ENCODE measurements around the gene LUZP2.
A peak's percentile ranks its signal among the peaks of the same experiment; 100 is the strongest.

Gene LUZP2

GRCh38 chr11:24678703-24679348, 182.0 kb downstream of the LUZP2 start:
- peaks cover 28% of the 10 kb centered on the region for H3K4me1 ChIP-seq (ENCODE audit: control insufficient read depth, insufficient read depth, low read length)
- no peak overlapping the region for H3K4me3 ChIP-seq (ENCODE audit: low read depth, low read length)
- H3K27ac ChIP-seq (ENCODE audit: low read depth, low read length), result peak overlapping the region; percentile 29
- no peaks in the 10 kb centered on the region for H3K36me3 ChIP-seq (ENCODE audit: control insufficient read depth, insufficient read depth, low read length)
- H3K27me3 ChIP-seq (ENCODE audit: control insufficient read depth, insufficient read depth, low read length), result no peaks in the 10 kb centered on the region
- H3K9ac ChIP-seq (ENCODE audit: low read depth, low read length), result no peak overlapping the region
- no peaks in the 10 kb centered on the region for H3K9me3 ChIP-seq (ENCODE audit: control insufficient read depth, insufficient read depth, low read length)

GRCh38 chr11:24679821-24680351, 183.0 kb downstream of the LUZP2 start:
- peak overlapping the region; percentile 93 for H3K27ac ChIP-seq (ENCODE audit: low read depth, low read length)
- H3K4me3 ChIP-seq (ENCODE audit: low read depth, low read length), result no peak overlapping the region

GRCh38 chr11:24683583-24683982, 186.7 kb downstream of the LUZP2 start:
- peaks cover 40% of the 10 kb centered on the region for H3K4me1 ChIP-seq (ENCODE audit: control insufficient read depth, insufficient read depth, low read length)
- H3K27me3 ChIP-seq (ENCODE audit: control insufficient read depth, insufficient read depth, low read length), result no peaks in the 10 kb centered on the region
- H3K9ac ChIP-seq (ENCODE audit: low read depth, low read length), result no peak overlapping the region
- H3K36me3 ChIP-seq (ENCODE audit: control insufficient read depth, insufficient read depth, low read length), result no peaks in the 10 kb centered on the region
- H3K9me3 ChIP-seq (ENCODE audit: control insufficient read depth, insufficient read depth, low read length), result no peaks in the 10 kb centered on the region
- no peak overlapping the region for H3K27ac ChIP-seq (ENCODE audit: low read depth, low read length)
- H3K4me3 ChIP-seq (ENCODE audit: low read depth, low read length), result no peak overlapping the region

More at GRCh38 chr11:24679821-24680351, 183.0 kb downstream of the LUZP2 start:
- no peak overlapping the region for H3K9ac ChIP-seq (ENCODE audit: low read depth, low read length)
- H3K27me3 ChIP-seq (ENCODE audit: control insufficient read depth, insufficient read depth, low read length), result no peaks in the 10 kb centered on the region
- no peaks in the 10 kb centered on the region for H3K9me3 ChIP-seq (ENCODE audit: control insufficient read depth, insufficient read depth, low read length)
- no peaks in the 10 kb centered on the region for H3K36me3 ChIP-seq (ENCODE audit: control insufficient read depth, insufficient read depth, low read length)
- H3K4me1 ChIP-seq (ENCODE audit: control insufficient read depth, insufficient read depth, low read length), result peaks cover 31% of the 10 kb centered on the region

GRCh38 chr11:24685821-24686220, 189.0 kb downstream of the LUZP2 start:
- no peak overlapping the region for H3K27ac ChIP-seq (ENCODE audit: low read depth, low read length)

GRCh38 chr11:24687531-24688147, 190.8 kb downstream of the LUZP2 start:
- Histone ChIP-seq H3K36me3 (ENCODE audit: control insufficient read depth, insufficient read depth, low read length) (no peaks in the 10 kb centered on the region), H3K4me1 (ENCODE audit: control insufficient read depth, insufficient read depth, low read length) (peaks cover 28% of the 10 kb centered on the region), H3K4me3 (ENCODE audit: low read depth, low read length) (no peak overlapping the region), H3K27me3 (ENCODE audit: control insufficient read depth, insufficient read depth, low read length) (no peaks in the 10 kb centered on the region), H3K9ac (ENCODE audit: low read depth, low read length) (no peak overlapping the region), H3K9me3 (ENCODE audit: control insufficient read depth, insufficient read depth, low read length) (no peaks in the 10 kb centered on the region), H3K27ac (ENCODE audit: low read depth, low read length) (no peak overlapping the region)

More at GRCh38 chr11:24685821-24686220, 189.0 kb downstream of the LUZP2 start:
- Histone ChIP-seq H3K36me3 (ENCODE audit: control insufficient read depth, insufficient read depth, low read length) (no peaks in the 10 kb centered on the region), H3K4me3 (ENCODE audit: low read depth, low read length) (no peak overlapping the region), H3K9me3 (ENCODE audit: control insufficient read depth, insufficient read depth, low read length) (no peaks in the 10 kb centered on the region), H3K9ac (ENCODE audit: low read depth, low read length) (no peak overlapping the region), H3K27me3 (ENCODE audit: control insufficient read depth, insufficient read depth, low read length) (no peaks in the 10 kb centered on the region), H3K4me1 (ENCODE audit: control insufficient read depth, insufficient read depth, low read length) (peaks cover 30% of the 10 kb centered on the region)

GRCh38 chr11:24688981-24689380, 192.1 kb downstream of the LUZP2 start:
- peaks cover 28% of the 10 kb centered on the region for H3K4me1 ChIP-seq (ENCODE audit: control insufficient read depth, insufficient read depth, low read length)
- no peak overlapping the region for H3K9ac ChIP-seq (ENCODE audit: low read depth, low read length)
- H3K4me3 ChIP-seq (ENCODE audit: low read depth, low read length), result no peak overlapping the region
- H3K9me3 ChIP-seq (ENCODE audit: control insufficient read depth, insufficient read depth, low read length), result no peaks in the 10 kb centered on the region
- no peak overlapping the region for H3K27ac ChIP-seq (ENCODE audit: low read depth, low read length)
- no peaks in the 10 kb centered on the region for H3K27me3 ChIP-seq (ENCODE audit: control insufficient read depth, insufficient read depth, low read length)
- no peaks in the 10 kb centered on the region for H3K36me3 ChIP-seq (ENCODE audit: control insufficient read depth, insufficient read depth, low read length)

- H3K27me3 ChIP-seq (ENCODE audit: control insufficient read depth, insufficient read depth, low read length), result no peaks in the 10 kb centered on the region
- H3K4me3 ChIP-seq (ENCODE audit: low read depth, low read length), result no peak overlapping the region
- no peak overlapping the region for H3K9ac ChIP-seq (ENCODE audit: low read depth, low read length)
- H3K9me3 ChIP-seq (ENCODE audit: control insufficient read depth, insufficient read depth, low read length), result no peaks in the 10 kb centered on the region
- no peaks in the 10 kb centered on the region for H3K4me1 ChIP-seq (ENCODE audit: control insufficient read depth, insufficient read depth, low read length)
- H3K27ac ChIP-seq (ENCODE audit: low read depth, low read length), result no peak overlapping the region
- no peaks in the 10 kb centered on the region for H3K36me3 ChIP-seq (ENCODE audit: control insufficient read depth, insufficient read depth, low read length)
These were observed 200.8 kb downstream of the LUZP2 start for GRCh38 chr11:24697522-24698111.

GRCh38 chr11:24704716-24705115, 207.9 kb downstream of the LUZP2 start:
- Histone ChIP-seq H3K27ac (ENCODE audit: low read depth, low read length) (no peak overlapping the region), H3K9me3 (ENCODE audit: control insufficient read depth, insufficient read depth, low read length) (no peaks in the 10 kb centered on the region), H3K27me3 (ENCODE audit: control insufficient read depth, insufficient read depth, low read length) (no peaks in the 10 kb centered on the region), H3K36me3 (ENCODE audit: control insufficient read depth, insufficient read depth, low read length) (no peaks in the 10 kb centered on the region), H3K4me3 (ENCODE audit: low read depth, low read length) (no peak overlapping the region), H3K9ac (ENCODE audit: low read depth, low read length) (no peak overlapping the region), H3K4me1 (ENCODE audit: control insufficient read depth, insufficient read depth, low read length) (peaks cover 13% of the 10 kb centered on the region)

GRCh38 chr11:24705474-24705873, 208.6 kb downstream of the LUZP2 start:
- Histone ChIP-seq H3K9ac (ENCODE audit: low read depth, low read length) (no peak overlapping the region), H3K9me3 (ENCODE audit: control insufficient read depth, insufficient read depth, low read length) (no peaks in the 10 kb centered on the region), H3K4me3 (ENCODE audit: low read depth, low read length) (no peak overlapping the region), H3K36me3 (ENCODE audit: control insufficient read depth, insufficient read depth, low read length) (no peaks in the 10 kb centered on the region), H3K27me3 (ENCODE audit: control insufficient read depth, insufficient read depth, low read length) (no peaks in the 10 kb centered on the region), H3K27ac (ENCODE audit: low read depth, low read length) (no peak overlapping the region), H3K4me1 (ENCODE audit: control insufficient read depth, insufficient read depth, low read length) (peaks cover 13% of the 10 kb centered on the region)

GRCh38 chr11:24708616-24709015, 211.8 kb downstream of the LUZP2 start:
- Histone ChIP-seq H3K9me3 (ENCODE audit: control insufficient read depth, insufficient read depth, low read length) (no peaks in the 10 kb centered on the region), H3K4me1 (ENCODE audit: control insufficient read depth, insufficient read depth, low read length) (peaks cover 13% of the 10 kb centered on the region), H3K27ac (ENCODE audit: low read depth, low read length) (no peak overlapping the region), H3K36me3 (ENCODE audit: control insufficient read depth, insufficient read depth, low read length) (no peaks in the 10 kb centered on the region), H3K4me3 (ENCODE audit: low read depth, low read length) (no peak overlapping the region), H3K27me3 (ENCODE audit: control insufficient read depth, insufficient read depth, low read length) (no peaks in the 10 kb centered on the region), H3K9ac (ENCODE audit: low read depth, low read length) (no peak overlapping the region)

- no peak overlapping the region for H3K27ac ChIP-seq (ENCODE audit: low read depth, low read length)
These were observed 213.2 kb downstream of the LUZP2 start for GRCh38 chr11:24709928-24710565.

More at GRCh38 chr11:24709928-24710565, 213.2 kb downstream of the LUZP2 start:
- Histone ChIP-seq H3K27me3 (ENCODE audit: control insufficient read depth, insufficient read depth, low read length) (no peaks in the 10 kb centered on the region), H3K4me3 (ENCODE audit: low read depth, low read length) (no peak overlapping the region), H3K4me1 (ENCODE audit: control insufficient read depth, insufficient read depth, low read length) (peaks cover 13% of the 10 kb centered on the region), H3K9ac (ENCODE audit: low read depth, low read length) (no peak overlapping the region), H3K9me3 (ENCODE audit: control insufficient read depth, insufficient read depth, low read length) (no peaks in the 10 kb centered on the region), H3K36me3 (ENCODE audit: control insufficient read depth, insufficient read depth, low read length) (no peaks in the 10 kb centered on the region)
